H9 (cell line): ENCODE results near the gene OXCT1. TPM values are rescaled to one million over a fixed set of nuclear protein-coding genes. Genes with fewer than 3 reads are reported as not detected.

Source experiments
- DNase-seq: peaks from one replicate; pipeline ENCODE4 v3.0.0-alpha.2; 2017
- H2AFZ ChIP-seq: one replicate; pipeline ENCODE4 v1.6.1; 2013; ENCODE audit warnings: mild to moderate bottlenecking, low read length, control low read depth, moderate library complexity
- H2AK5ac ChIP-seq: 2 replicates; pipeline ENCODE4 v1.6.1; 2013; ENCODE audit warnings: low read length, control low read depth, mixed read lengths; ENCODE audit not compliant: insufficient read length
- H2BK120ac ChIP-seq: one replicate; pipeline ENCODE4 v1.6.1; 2013; ENCODE audit warnings: low read depth, mild to moderate bottlenecking, low read length, control low read depth, inconsistent platforms; ENCODE audit not compliant: poor library complexity, severe bottlenecking
- H2BK12ac ChIP-seq: 2 replicates; pipeline ENCODE4 v1.6.1; 2013; ENCODE audit warnings: low read length, control low read depth, mixed read lengths, low read depth; ENCODE audit not compliant: insufficient read length
- H2BK15ac ChIP-seq: 2 replicates; pipeline ENCODE4 v1.6.1; 2013; ENCODE audit warnings: low read depth, low read length, control low read depth
- H2BK20ac ChIP-seq: one replicate; pipeline ENCODE4 v1.6.1; 2013; ENCODE audit warnings: low read depth, mild to moderate bottlenecking, low read length, control low read depth, inconsistent platforms; ENCODE audit not compliant: poor library complexity, severe bottlenecking
- H2BK5ac ChIP-seq: 2 replicates; pipeline ENCODE4 v1.6.1; 2013; ENCODE audit warnings: low read length, control low read depth, mixed read lengths; ENCODE audit not compliant: insufficient read length
- H3K14ac ChIP-seq: 2 replicates; pipeline ENCODE4 v1.6.1; 2013; ENCODE audit warnings: low read length, control low read depth; ENCODE audit not compliant: insufficient read depth
- H3K18ac ChIP-seq: 2 replicates; pipeline ENCODE4 v1.6.1; 2013; ENCODE audit warnings: low read depth, mild to moderate bottlenecking, mixed read lengths, low read length, control low read depth; ENCODE audit not compliant: insufficient read length
- H3K23ac ChIP-seq: 2 replicates; pipeline ENCODE4 v1.6.1; 2013; ENCODE audit warnings: low read length, control low read depth, mixed read lengths, low read depth; ENCODE audit not compliant: insufficient read length
- H3K23me2 ChIP-seq: 2 replicates; pipeline ENCODE4 v1.6.1; 2013; ENCODE audit warnings: low read depth, mild to moderate bottlenecking, mixed read lengths, low read length, control low read depth; ENCODE audit not compliant: insufficient read length, poor library complexity, severe bottlenecking
- H3K27ac ChIP-seq: 2 replicates; pipeline ENCODE4 v1.5.1; 2013; ENCODE audit warnings: low read length, control low read depth, mixed read lengths, low read depth; ENCODE audit not compliant: insufficient read length
- H3K27me3 ChIP-seq: 2 replicates; pipeline ENCODE4 v1.6.1; 2013; ENCODE audit warnings: low read length, control low read depth, inconsistent platforms; ENCODE audit not compliant: insufficient read depth
- H3K4ac ChIP-seq: 2 replicates; pipeline ENCODE4 v1.6.1; 2013; ENCODE audit warnings: low read depth, mild to moderate bottlenecking, control low read depth, inconsistent platforms, low read length, moderate library complexity
- H3K4me1 ChIP-seq: 2 replicates; pipeline ENCODE4 v1.6.1; 2013; ENCODE audit warnings: low read length, control low read depth, inconsistent platforms; ENCODE audit not compliant: insufficient read depth
- H3K4me2 ChIP-seq: 2 replicates; pipeline ENCODE4 v1.6.1; 2013; ENCODE audit warnings: low read length, control low read depth, mixed read lengths; ENCODE audit not compliant: insufficient read length, insufficient read depth
- H3K56ac ChIP-seq: 2 replicates; pipeline ENCODE4 v1.6.1; 2013; ENCODE audit warnings: low read depth, mild to moderate bottlenecking, mixed read lengths, low read length, control low read depth; ENCODE audit not compliant: insufficient read length
- H3K79me1 ChIP-seq: 2 replicates; pipeline ENCODE4 v1.6.1; 2013; ENCODE audit warnings: low read depth, mild to moderate bottlenecking, moderate library complexity, low read length, control low read depth, inconsistent platforms; ENCODE audit not compliant: insufficient read depth, poor library complexity, severe bottlenecking
- H3K79me2 ChIP-seq: 2 replicates; pipeline ENCODE4 v1.6.1; 2013; ENCODE audit warnings: low read length, control low read depth, inconsistent platforms; ENCODE audit not compliant: insufficient read depth
- H3K9ac ChIP-seq: 2 replicates; pipeline ENCODE4 v1.6.1; 2013; ENCODE audit warnings: low read length, control low read depth, mixed read lengths; ENCODE audit not compliant: insufficient read length; ENCODE audit errors: extremely low read depth
- H3K9me3 ChIP-seq: one replicate; pipeline ENCODE4 v1.6.1; 2013; ENCODE audit warnings: low read depth, low read length, inconsistent platforms; ENCODE audit not compliant: control insufficient read depth
- H3T11ph ChIP-seq: one replicate; pipeline ENCODE4 v1.6.1; 2013; ENCODE audit warnings: mild to moderate bottlenecking, low read length, control low read depth, inconsistent platforms
- H4K20me1 ChIP-seq: one replicate; pipeline ENCODE4 v1.6.1; 2013; ENCODE audit not compliant: control insufficient read depth, insufficient read length, insufficient read depth
- H4K5ac ChIP-seq: 2 replicates; pipeline ENCODE4 v1.6.1; 2013; ENCODE audit warnings: low read depth, mild to moderate bottlenecking, mixed read lengths, low read length, control low read depth; ENCODE audit not compliant: insufficient read length
- H4K8ac ChIP-seq: replicated peaks from 2 replicates; pipeline ENCODE4 v1.6.1; 2013; ENCODE audit warnings: low read length, control low read depth, mixed read lengths, low read depth; ENCODE audit not compliant: insufficient read length
- H4K91ac ChIP-seq: 2 replicates; pipeline ENCODE4 v1.6.1; 2013; ENCODE audit warnings: low read depth, mild to moderate bottlenecking, moderate library complexity, mixed read lengths, low read length, control low read depth; ENCODE audit not compliant: insufficient read length
- H3K27ac Mint-ChIP-seq, 3 experiments: 2 replicates in 2 of 3; 3 replicates in 1 of 3; pipeline ENCODE4 v1.8.0; 2020 to 2021; ENCODE audit warnings: mixed read lengths in 3 of 3, mild to moderate bottlenecking in 1 of 3, moderate library complexity in 1 of 3
- H3K27me3 Mint-ChIP-seq: 2 replicates; pipeline ENCODE4 v1.8.0; 2021; ENCODE audit warnings: low read depth, mild to moderate bottlenecking, moderate library complexity, mixed read lengths
- H3K36me3 Mint-ChIP-seq, 3 experiments: 2 replicates in 2 of 3; 3 replicates in 1 of 3; pipeline ENCODE4 v1.8.0; 2020 to 2021; ENCODE audit warnings: low read depth in 3 of 3, mixed read lengths in 3 of 3; ENCODE audit not compliant: insufficient read depth in 1 of 3
- H3K4me1 Mint-ChIP-seq, 2 experiments: 2 replicates each; pipeline ENCODE4 v1.8.0; 2020; ENCODE audit warnings: mixed read lengths in 2 of 2
- H3K4me3 Mint-ChIP-seq, 2 experiments: 2 replicates in 1 of 2; 3 replicates in 1 of 2; pipeline ENCODE4 v1.8.0; 2020 to 2021; ENCODE audit warnings: mild to moderate bottlenecking in 2 of 2, mixed read lengths in 2 of 2, moderate library complexity in 1 of 2
- H3K9me3 Mint-ChIP-seq, 2 experiments: 2 replicates in 1 of 2; 3 replicates in 1 of 2; pipeline ENCODE4 v1.8.0; 2020; ENCODE audit warnings: mild to moderate bottlenecking in 2 of 2, mixed read lengths in 2 of 2, moderate library complexity in 1 of 2
- CTCF ChIP-seq: fragments of 200-600 bp; sonication (generic); conservative IDR thresholded peaks from 3 replicates; pipeline ENCODE4 v1.8.0; 2021; ENCODE audit warnings: antibody characterized with exemption, mild to moderate bottlenecking
- total RNA-seq: library from RNA; stranded (reverse); gene quantifications from 2 replicates; pipeline ENCODE4 v1.2.1, GENCODE V29; 2021

The OXCT1 gene
- total RNA-seq, 1 experiment from 2014 or later = 25.6 TPM

GRCh38 chr5:41892031-41892430 lies 21.8 kb upstream of the OXCT1 start:
- Histone ChIP-seq H3K4ac (no peak overlapping the region), H2BK5ac (no peak overlapping the region), H4K8ac (no peak overlapping the region), H4K5ac (no peak overlapping the region), H4K91ac (no peak overlapping the region), H2BK20ac (no peak overlapping the region), H2AFZ (no peak overlapping the region), H2AK5ac (no peak overlapping the region), H2BK12ac (no peak overlapping the region), H2BK120ac (no peak overlapping the region), H3K79me2 (no peaks in the 10 kb centered on the region), H3K4me1 (no peaks in the 10 kb centered on the region), H3K9ac (no peak overlapping the region), H3K27ac (no peak overlapping the region), H3K4me2 (no peak overlapping the region), H3K27me3 (no peaks in the 10 kb centered on the region), H3K14ac (no peak overlapping the region), H3K18ac (no peak overlapping the region), H3K23ac (no peak overlapping the region), H3K9me3 (no peaks in the 10 kb centered on the region), H3K23me2 (no peaks in the 10 kb centered on the region), H3T11ph (no peak overlapping the region), H4K20me1 (no peaks in the 10 kb centered on the region), H3K56ac (no peak overlapping the region), H2BK15ac (no peak overlapping the region), H3K79me1 (no peaks in the 10 kb centered on the region)
- H3K36me3 Mint-ChIP-seq = peaks cover 4 to 7% (median 5%) of the 10 kb centered on the region in 3 experiments; a peak in 2 of 7 replicates
- no peak for DNase-seq
- H3K4me3 Mint-ChIP-seq = no peak overlapping the region
- peaks cover 20% of the 10 kb centered on the region for H3K27me3 Mint-ChIP-seq
- H3K9me3 Mint-ChIP-seq = peaks cover 9 to 22% of the 10 kb centered on the region in 2 experiments
- H3K4me1 Mint-ChIP-seq = peaks cover 9 to 10% of the 10 kb centered on the region in 2 experiments
- TF ChIP-seq CTCF = no peak
- H3K27ac Mint-ChIP-seq = no peak overlapping the region
